RPMI7951 (cell line): ENCODE measurements around the gene TNKS1BP1. TPM values are rescaled to one million over a fixed set of nuclear protein-coding genes. Genes with fewer than 3 reads are reported as not detected.
A peak's percentile ranks its signal among the peaks of the same experiment; 100 is the strongest.
"Not testable (repeated sequence)": the region's sequence is repeated elsewhere in the genome, so short reads cannot be mapped to it uniquely, and the experiment has no call there.

Experiments used
- DNase-seq: peaks from one replicate; pipeline ENCODE4 v3.0.0-alpha.2; 2012; ENCODE audit warnings: low read depth
- total RNA-seq: library from RNA; depleted of rRNA; stranded (reverse); fragments of >200 nt; shearing (Covaris generic); gene quantifications from 2 replicates; pipeline ENCODE4 v1.2.3, GENCODE V29; 2014; rRNA removed

The TNKS1BP1 gene
- total RNA-seq, result 21.9 and 24.8 TPM in 2 replicates

GRCh38 chr11:57324886-57325734 lies at the start of gene TNKS1BP1:
TNKS1BP1 (minus strand) TSS chr11:57324952; CDS start chr11:57321885, 3,067 bp downstream.
- DNase-seq, result peak; percentile 95

- DNase-seq, result no peak
Observed at GRCh38 chr11:57373146-57373545, 48.4 kb upstream of the TNKS1BP1 start.

GRCh38 chr11:57370941-57371340 lies 46.2 kb upstream of the TNKS1BP1 start:
- DNase-seq, result no peak

- peak; percentile 74 for DNase-seq
Observed at GRCh38 chr11:57370251-57370650, 45.5 kb upstream of the TNKS1BP1 start.

GRCh38 chr11:57368845-57369232 lies 44.1 kb upstream of the TNKS1BP1 start:
- DNase-seq, result no peak

GRCh38 chr11:57368106-57368844 lies 43.5 kb upstream of the TNKS1BP1 start:
- DNase-seq, result no peak

- DNase-seq, result no peak
Observed at GRCh38 chr11:57364851-57365660, 40.3 kb upstream of the TNKS1BP1 start.

- no peak for DNase-seq
Observed at GRCh38 chr11:57363131-57364080, 38.7 kb upstream of the TNKS1BP1 start.

- no peak for DNase-seq
Observed at GRCh38 chr11:57361926-57362325, 37.2 kb upstream of the TNKS1BP1 start.

GRCh38 chr11:57361420-57361819 lies 36.7 kb upstream of the TNKS1BP1 start:
- not testable (repeated sequence) for DNase-seq

GRCh38 chr11:57360991-57361390 lies 36.2 kb upstream of the TNKS1BP1 start:
- DNase-seq, result no peak

GRCh38 chr11:57359896-57360690 lies 35.3 kb upstream of the TNKS1BP1 start:
- no peak for DNase-seq

- DNase-seq, result no peak
Observed at GRCh38 chr11:57359396-57359795, 34.6 kb upstream of the TNKS1BP1 start.

- DNase-seq, result no peak
Observed at GRCh38 chr11:57358991-57359390, 34.2 kb upstream of the TNKS1BP1 start.

GRCh38 chr11:57358543-57358961 lies 33.8 kb upstream of the TNKS1BP1 start:
- DNase-seq, result peak; percentile 15

GRCh38 chr11:57357856-57358255 lies 33.1 kb upstream of the TNKS1BP1 start:
- DNase-seq, result no peak

- DNase-seq, result no peak
Observed at GRCh38 chr11:57357310-57357709, 32.6 kb upstream of the TNKS1BP1 start.

- DNase-seq, result no peak
Observed at GRCh38 chr11:57356268-57356667, 31.5 kb upstream of the TNKS1BP1 start.

- DNase-seq, result no peak
Observed at GRCh38 chr11:57354699-57355098, 29.9 kb upstream of the TNKS1BP1 start.

GRCh38 chr11:57353852-57354251 lies 29.1 kb upstream of the TNKS1BP1 start:
- no peak for DNase-seq
